HEK293 (cell line): ENCODE results near the gene ACER3.

Experiments
- CTCF ChIA-PET: fragments of 350-600 bp; formaldehyde crosslinking; extraction: SDS; loops from one replicate; lab custom pipeline; 2021; ENCODE audit warnings: antibody characterized with exemption; lab: Yijun Ruan, JAX
- POLR2A ChIA-PET: fragments of 300-600 bp; formaldehyde crosslinking; extraction: SDS; loops from one replicate; lab custom pipeline; 2020; ENCODE audit warnings: antibody characterized with exemption, inconsistent platforms; lab: Yijun Ruan, JAX
- H3K27ac ChIP-seq: fragments of 200-500 bp; sonication (Bioruptor generic); 2 replicates; pipeline ENCODE4 v1.5.1; 2014; ENCODE audit warnings: low read depth, low read length, control low read depth, inconsistent platforms; ENCODE audit errors: extremely low read depth
- H3K36me3 ChIP-seq, 2 experiments: fragments of 200-500 bp in 1 of 2; sonication (Bioruptor generic) in 1 of 2; 1 replicate in 1 of 2; 2 replicates in 1 of 2; pipeline ENCODE4 v1.5.1; 2014 to 2017; ENCODE audit warnings: inconsistent platforms in 2 of 2, low read length in 2 of 2; ENCODE audit not compliant: control insufficient read depth in 2 of 2, insufficient read depth in 1 of 2
- H3K4me1 ChIP-seq: fragments of 200-500 bp; sonication (Bioruptor generic); 2 replicates; pipeline ENCODE4 v1.5.1; 2014; ENCODE audit warnings: mild to moderate bottlenecking, low read length, inconsistent platforms; ENCODE audit not compliant: control insufficient read depth, insufficient read depth
- H3K4me3 ChIP-seq: 2 replicates; pipeline ENCODE4 v1.5.1; 2011; ENCODE audit warnings: low read depth, mild to moderate bottlenecking, control low read depth, low read length, moderate library complexity
- H3K9me3 ChIP-seq: fragments of 200-500 bp; sonication (Bioruptor generic); 2 replicates; pipeline ENCODE4 v1.5.1; 2014; ENCODE audit warnings: low read depth, low read length, inconsistent platforms; ENCODE audit not compliant: control insufficient read depth, insufficient read depth
- AEBP2 ChIP-seq: fragments of 450-650 bp; formaldehyde crosslinking; IDR thresholded peaks from 2 replicates; pipeline ENCODE4 v1.5.1; 2016; ENCODE audit warnings: missing biosample characterization, missing genetic modification characterization, borderline replicate concordance
- CTCF ChIP-seq: fragments of 450-650 bp; formaldehyde crosslinking; IDR thresholded peaks from 2 replicates; pipeline ENCODE4 v1.5.1; 2016; ENCODE audit warnings: missing biosample characterization, missing genetic modification characterization
- EGR2 ChIP-seq: fragments of 450-650 bp; formaldehyde crosslinking; IDR thresholded peaks from 2 replicates; pipeline ENCODE4 v1.5.1; 2016; ENCODE audit warnings: low read depth, missing biosample characterization, missing genetic modification characterization
- GLI2 ChIP-seq: fragments of 450-650 bp; formaldehyde crosslinking; IDR thresholded peaks from 2 replicates; pipeline ENCODE4; 2017; ENCODE audit warnings: missing biosample characterization, missing genetic modification characterization, low read depth, borderline replicate concordance
- INSM2 ChIP-seq: fragments of 450-650 bp; formaldehyde crosslinking; IDR thresholded peaks from 2 replicates; pipeline ENCODE4 v1.5.1; 2016; ENCODE audit warnings: missing biosample characterization, missing genetic modification characterization
- KLF16 ChIP-seq: fragments of 450-650 bp; formaldehyde crosslinking; IDR thresholded peaks from 2 replicates; pipeline ENCODE4 v1.5.1; 2017; ENCODE audit warnings: missing biosample characterization, missing genetic modification characterization
- PRDM1 ChIP-seq: fragments of 450-650 bp; formaldehyde crosslinking; IDR thresholded peaks from 2 replicates; pipeline ENCODE4; 2016; ENCODE audit warnings: missing biosample characterization, missing genetic modification characterization
- REPIN1 ChIP-seq: fragments of 450-650 bp; formaldehyde crosslinking; IDR thresholded peaks from 2 replicates; pipeline ENCODE4 v1.5.1; 2017; ENCODE audit warnings: missing biosample characterization, missing genetic modification characterization, low read depth
- SETDB1 ChIP-seq: IDR thresholded peaks from one replicate; pipeline ENCODE4 v1.6.1; 2017; ENCODE audit warnings: mild to moderate bottlenecking, low read length, moderate library complexity, mixed read lengths; ENCODE audit not compliant: insufficient read length
- ZFP41 ChIP-seq: fragments of 450-650 bp; formaldehyde crosslinking; IDR thresholded peaks from 2 replicates; pipeline ENCODE4 v1.5.1; 2016; ENCODE audit warnings: missing biosample characterization, missing genetic modification characterization, borderline replicate concordance
- ZNF174 ChIP-seq: fragments of 450-650 bp; formaldehyde crosslinking; IDR thresholded peaks from 2 replicates; pipeline ENCODE4 v1.5.0; 2017; ENCODE audit warnings: missing biosample characterization, mild to moderate bottlenecking, missing genetic modification characterization
- ZNF248 ChIP-seq: fragments of 450-650 bp; formaldehyde crosslinking; IDR thresholded peaks from 2 replicates; pipeline ENCODE4 v1.5.1; 2017; ENCODE audit warnings: missing biosample characterization, missing genetic modification characterization
- ZNF362 ChIP-seq: fragments of 450-650 bp; formaldehyde crosslinking; IDR thresholded peaks from 2 replicates; pipeline ENCODE4 v1.5.1; 2016; ENCODE audit warnings: missing biosample characterization, missing genetic modification characterization
- ZNF416 ChIP-seq: fragments of 450-650 bp; formaldehyde crosslinking; IDR thresholded peaks from 2 replicates; pipeline ENCODE4 v1.5.1; 2016; ENCODE audit warnings: missing biosample characterization, missing genetic modification characterization
- ZNF513 ChIP-seq: fragments of 450-650 bp; IDR thresholded peaks from 2 replicates; pipeline ENCODE4 v1.5.1; 2018; ENCODE audit warnings: missing biosample characterization, missing genetic modification characterization
- ZNF585B ChIP-seq: fragments of 450-650 bp; formaldehyde crosslinking; IDR thresholded peaks from 2 replicates; pipeline ENCODE4 v1.5.1; 2016; ENCODE audit warnings: missing biosample characterization, missing genetic modification characterization
- ZNF660 ChIP-seq: fragments of 450-650 bp; IDR thresholded peaks from 2 replicates; pipeline ENCODE4 v1.5.1; 2018; ENCODE audit warnings: missing biosample characterization, mild to moderate bottlenecking, missing genetic modification characterization
- ZNF692 ChIP-seq: fragments of 450-650 bp; formaldehyde crosslinking; IDR thresholded peaks from 2 replicates; pipeline ENCODE4 v1.5.1; 2016; ENCODE audit warnings: missing biosample characterization, missing genetic modification characterization
- ZNF792 ChIP-seq: fragments of 450-650 bp; formaldehyde crosslinking; IDR thresholded peaks from 2 replicates; pipeline ENCODE4 v1.5.1; 2016; ENCODE audit warnings: missing biosample characterization, missing genetic modification characterization
- TF ChIP-seq, protein P1 (sequence below): fragments of 450-650 bp; IDR thresholded peaks from 2 replicates; pipeline ENCODE4 v1.5.1; 2018; ENCODE audit warnings: missing biosample characterization, mild to moderate bottlenecking, missing genetic modification characterization

Gene ACER3

DNA sequence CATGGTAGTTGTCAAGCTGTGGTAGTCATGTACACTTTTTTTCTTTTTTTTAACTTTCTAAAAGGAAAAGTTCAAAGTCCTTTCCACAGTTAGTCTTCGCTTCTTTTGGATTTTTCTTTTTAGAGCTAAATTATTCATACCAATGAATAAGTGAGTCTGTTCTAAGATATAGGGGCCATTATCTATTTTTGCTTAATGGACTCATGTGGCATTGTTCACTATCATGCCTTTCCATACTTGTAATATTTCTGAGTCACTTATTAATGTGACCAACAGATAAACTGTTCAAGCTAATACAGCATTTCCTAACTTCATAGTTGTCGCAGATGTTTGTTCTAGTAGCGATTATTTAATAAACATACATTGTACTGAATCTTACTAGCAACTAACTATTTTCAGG, 165.5 kb downstream of the ACER3 start:
- CTCF ChIA-PET = interaction anchor here (0.6 to 1.7 kb wide), 6 partner anchors 10 to 219 kb away, joined by 3 to 6 read pairs (median 4); no protein-coding TSS in a partner anchor

GRCh38 chr11:77026743-77027142, 166.0 kb downstream of the ACER3 start:
- no peaks in the 10 kb centered on the region for H3K9me3 ChIP-seq
- H3K4me1 ChIP-seq = no peaks in the 10 kb centered on the region
- POLR2A ChIA-PET = no interaction called here
- H3K36me3 ChIP-seq = no peaks in the 10 kb centered on the region
- H3K4me3 ChIP-seq = no peak overlapping the region
- no peak overlapping the region for H3K27ac ChIP-seq
- CTCF ChIA-PET = interaction anchor here (0.6 to 1.7 kb wide), 6 partner anchors 9 to 958 kb away, joined by 3 to 6 read pairs (median 3); no protein-coding TSS in a partner anchor
- TF ChIP-seq, protein P1, sequence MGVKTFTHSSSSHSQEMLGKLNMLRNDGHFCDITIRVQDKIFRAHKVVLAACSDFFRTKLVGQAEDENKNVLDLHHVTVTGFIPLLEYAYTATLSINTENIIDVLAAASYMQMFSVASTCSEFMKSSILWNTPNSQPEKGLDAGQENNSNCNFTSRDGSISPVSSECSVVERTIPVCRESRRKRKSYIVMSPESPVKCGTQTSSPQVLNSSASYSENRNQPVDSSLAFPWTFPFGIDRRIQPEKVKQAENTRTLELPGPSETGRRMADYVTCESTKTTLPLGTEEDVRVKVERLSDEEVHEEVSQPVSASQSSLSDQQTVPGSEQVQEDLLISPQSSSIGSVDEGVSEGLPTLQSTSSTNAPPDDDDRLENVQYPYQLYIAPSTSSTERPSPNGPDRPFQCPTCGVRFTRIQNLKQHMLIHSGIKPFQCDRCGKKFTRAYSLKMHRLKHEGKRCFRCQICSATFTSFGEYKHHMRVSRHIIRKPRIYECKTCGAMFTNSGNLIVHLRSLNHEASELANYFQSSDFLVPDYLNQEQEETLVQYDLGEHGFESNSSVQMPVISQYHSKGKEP (tag by site-specific recombination) = no peak
- no peak for TF ChIP-seq SETDB1
- TF ChIP-seq ZNF362 (tag by site-specific recombination) = no peak
- TF ChIP-seq ZNF692 (tag by site-specific recombination) = no peak
- no peak for TF ChIP-seq REPIN1 (tag by site-specific recombination)
- TF ChIP-seq AEBP2 (tag by site-specific recombination) = no peak
- TF ChIP-seq ZFP41 (tag by site-specific recombination) = no peak
- no peak for TF ChIP-seq ZNF792
- no peak for TF ChIP-seq ZNF585B (tag by site-specific recombination)
- no peak for TF ChIP-seq KLF16 (tag by site-specific recombination)
- no peak for TF ChIP-seq ZNF513 (tag by site-specific recombination)
- no peak for TF ChIP-seq PRDM1
- no peak for TF ChIP-seq ZNF416
- no peak for TF ChIP-seq ZNF248 (tag by site-specific recombination)
- no peak for TF ChIP-seq ZNF174 (tag by site-specific recombination)
- no peak for TF ChIP-seq CTCF
- TF ChIP-seq ZNF660 (tag by site-specific recombination) = no peak
- no peak for TF ChIP-seq INSM2

More for the DNA sequence above, 165.5 kb downstream of the ACER3 start:
- POLR2A ChIA-PET = interaction anchor here (0.6 kb wide), 1 partner anchor 21 kb away, joined by 3 read pairs; no protein-coding TSS in a partner anchor
- no peak overlapping the region for H3K27ac ChIP-seq
- H3K36me3 ChIP-seq = no peaks in the 10 kb centered on the region
- H3K9me3 ChIP-seq = no peaks in the 10 kb centered on the region
- H3K4me3 ChIP-seq = no peak overlapping the region
- no peak for TF ChIP-seq ZNF362 (tag by site-specific recombination)
- no peak for TF ChIP-seq KLF16 (tag by site-specific recombination)
- no peak for TF ChIP-seq EGR2 (tag by site-specific recombination)
- TF ChIP-seq GLI2 (tag by site-specific recombination) = no peak
- H3K4me1 ChIP-seq = peaks cover 3% of the 10 kb centered on the region; the same call in 1 of the 2 replicates
